Glutamatergic neuron (in vitro differentiated cells): ENCODE results near the gene PTCD3. TPM values are rescaled to one million over a fixed set of nuclear protein-coding genes. Genes with fewer than 3 reads are reported as not detected.

ENCODE experiments used
- DNase-seq: peaks from one replicate; pipeline ENCODE4 v3.0.0; 2022
- H3K27ac Mint-ChIP-seq: one replicate; pipeline ENCODE4 v1.8.0; 2020; ENCODE audit warnings: mild to moderate bottlenecking, mixed read lengths, inconsistent platforms; ENCODE audit not compliant: unreplicated experiment
- H3K27me3 Mint-ChIP-seq: one replicate; pipeline ENCODE4 v1.8.0; 2020; ENCODE audit warnings: mild to moderate bottlenecking, moderate library complexity, mixed read lengths, inconsistent platforms; ENCODE audit not compliant: unreplicated experiment
- H3K36me3 Mint-ChIP-seq: one replicate; pipeline ENCODE4 v1.8.0; 2020; ENCODE audit warnings: mild to moderate bottlenecking, mixed read lengths, inconsistent platforms; ENCODE audit not compliant: unreplicated experiment
- H3K4me1 Mint-ChIP-seq: one replicate; pipeline ENCODE4 v1.8.0; 2020; ENCODE audit warnings: mild to moderate bottlenecking, low read depth, mixed read lengths, inconsistent platforms; ENCODE audit not compliant: unreplicated experiment
- H3K4me3 Mint-ChIP-seq: one replicate; pipeline ENCODE4 v1.8.0; 2020; ENCODE audit warnings: mild to moderate bottlenecking, mixed read lengths, inconsistent platforms; ENCODE audit not compliant: unreplicated experiment
- H3K9me3 Mint-ChIP-seq: one replicate; pipeline ENCODE4 v1.8.0; 2020; ENCODE audit warnings: mild to moderate bottlenecking, moderate library complexity, mixed read lengths, inconsistent platforms; ENCODE audit not compliant: unreplicated experiment
- CTCF ChIP-seq: fragments of 200-600 bp; sonication (generic); IDR thresholded peaks from one replicate; pipeline ENCODE4 v1.5.0; 2021; ENCODE audit not compliant: partially characterized antibody, unreplicated experiment
- total RNA-seq: library from RNA; stranded (reverse); fragmentation: NEBNext Ultra II Directional; extraction: Animal tissue kit (Norgen Biotek cat#: 25700); gene quantifications from one replicate; pipeline ENCODE4 v1.2.1, GENCODE V29; 2021; ENCODE audit not compliant: unreplicated experiment

PTCD3 gene
- total RNA-seq, 1 donor from 2014 or later, result 104 TPM

- no peaks in the 10 kb centered on the region for H3K4me1 Mint-ChIP-seq
- H3K27ac Mint-ChIP-seq, result no peak overlapping the region
- no peaks in the 10 kb centered on the region for H3K9me3 Mint-ChIP-seq
- DNase-seq, result no peak
- TF ChIP-seq CTCF, result no peak
- H3K36me3 Mint-ChIP-seq, result no peaks in the 10 kb centered on the region
- H3K27me3 Mint-ChIP-seq, result no peaks in the 10 kb centered on the region
- H3K4me3 Mint-ChIP-seq, result no peak overlapping the region
Measured at GRCh38 chr2:86157009-86157556, 51.0 kb downstream of the PTCD3 start.

DNA sequence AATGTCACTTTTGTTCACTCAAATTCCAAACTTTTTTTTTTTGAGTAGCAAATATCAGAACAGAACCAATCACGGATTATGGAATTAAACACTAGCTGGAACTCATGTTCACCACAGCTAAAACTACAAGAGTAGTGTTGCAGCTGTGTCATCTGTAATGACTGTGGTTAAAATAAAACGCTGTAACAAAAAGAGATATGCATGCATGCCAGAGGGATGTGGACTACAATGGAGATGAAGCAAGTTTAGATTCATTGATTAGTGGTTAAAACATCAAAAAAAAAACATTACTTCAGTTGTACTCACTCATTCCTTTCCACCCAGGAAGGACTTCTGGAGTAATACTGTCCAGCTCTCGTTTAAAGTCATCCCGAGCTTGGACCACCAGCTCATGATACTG, 52.3 kb downstream of the PTCD3 start:
- Mint-ChIP-seq H3K27me3 (no peaks in the 10 kb centered on the region), H3K4me1 (no peaks in the 10 kb centered on the region), H3K4me3 (no peak overlapping the region), H3K27ac (no peak overlapping the region), H3K9me3 (no peaks in the 10 kb centered on the region), H3K36me3 (no peaks in the 10 kb centered on the region)
- no peak for TF ChIP-seq CTCF
- DNase-seq, result no peak

DNA sequence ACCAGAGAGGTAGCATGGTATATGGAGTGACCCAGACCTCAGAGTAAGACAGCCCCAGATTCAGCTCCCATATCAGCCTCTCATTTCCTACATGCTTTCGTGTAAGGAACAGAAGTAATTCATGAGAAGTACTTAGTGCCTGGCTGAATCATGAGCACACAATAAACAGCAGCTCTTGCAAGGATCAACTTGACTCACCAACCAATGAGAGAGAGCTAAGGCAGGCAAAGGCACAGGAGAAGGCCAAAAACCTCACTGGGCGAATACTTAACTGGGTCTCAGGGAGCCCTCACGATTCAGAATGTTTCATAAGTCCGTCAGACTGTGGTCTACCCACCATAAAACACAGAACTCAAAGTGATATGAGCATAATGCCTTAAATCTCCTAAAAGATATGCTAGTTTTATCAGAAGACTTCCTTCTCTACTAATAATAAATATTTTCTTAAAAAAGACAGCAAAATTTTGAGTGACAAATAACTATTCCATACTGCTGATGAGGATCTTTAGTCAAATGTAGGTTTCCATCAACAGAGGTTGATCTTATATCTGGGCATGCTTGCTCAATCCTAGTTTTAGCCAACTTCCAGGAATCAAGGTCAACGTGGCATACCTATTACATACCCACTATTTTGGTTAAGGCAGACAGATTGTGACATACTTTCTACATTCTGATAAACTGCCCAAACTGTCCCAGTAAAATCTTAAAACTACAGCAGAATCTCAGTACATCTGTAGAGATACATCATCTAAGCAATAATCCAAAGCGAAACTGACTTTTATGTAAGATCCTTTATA, 54.3 kb downstream of the PTCD3 start:
- Mint-ChIP-seq H3K9me3 (no peaks in the 10 kb centered on the region), H3K27ac (no peak overlapping the region), H3K4me3 (no peak overlapping the region), H3K36me3 (no peaks in the 10 kb centered on the region), H3K4me1 (no peaks in the 10 kb centered on the region), H3K27me3 (no peaks in the 10 kb centered on the region)
- DNase-seq, result no peak
- TF ChIP-seq CTCF, result no peak

DNA sequence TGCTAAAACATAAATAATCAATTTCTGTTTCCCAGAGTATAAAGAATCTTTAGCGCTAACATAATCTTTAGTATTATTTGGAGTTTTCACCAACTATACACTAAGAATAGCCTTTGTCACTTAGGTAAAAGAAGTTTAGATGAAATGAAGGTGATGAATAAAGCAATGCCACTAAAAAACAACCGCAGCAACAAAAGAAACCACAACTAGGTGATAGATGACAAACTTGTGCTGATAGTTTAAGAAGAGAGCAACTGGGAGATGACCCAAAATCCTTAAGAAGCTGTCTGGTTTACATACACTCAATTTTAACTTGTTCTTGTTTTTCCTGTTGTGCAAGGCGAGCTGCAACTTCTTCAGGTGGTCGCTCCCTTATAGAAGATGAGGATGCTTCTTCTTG, 64.4 kb downstream of the PTCD3 start:
- no peak overlapping the region for H3K27ac Mint-ChIP-seq

More for the DNA sequence above, 64.4 kb downstream of the PTCD3 start:
- no peak overlapping the region for H3K4me3 Mint-ChIP-seq
- H3K27me3 Mint-ChIP-seq, result no peaks in the 10 kb centered on the region
- no peaks in the 10 kb centered on the region for H3K4me1 Mint-ChIP-seq
- no peaks in the 10 kb centered on the region for H3K9me3 Mint-ChIP-seq
- TF ChIP-seq CTCF, result no peak
- no peak for DNase-seq
- H3K36me3 Mint-ChIP-seq, result no peaks in the 10 kb centered on the region
